Stimulated activated CD4-positive, alpha-beta T cell treated with anti-CD3 and anti-CD28 coated beads, Interleukin-4, amount 100 ng/mL, for 1 hour (primary cell): ENCODE data around the gene AP3B2.

ENCODE experiments used
- DNase-seq: peaks from one replicate; pipeline ENCODE4 v3.0.0-alpha.2; 2020

The AP3B2 gene

DNA sequence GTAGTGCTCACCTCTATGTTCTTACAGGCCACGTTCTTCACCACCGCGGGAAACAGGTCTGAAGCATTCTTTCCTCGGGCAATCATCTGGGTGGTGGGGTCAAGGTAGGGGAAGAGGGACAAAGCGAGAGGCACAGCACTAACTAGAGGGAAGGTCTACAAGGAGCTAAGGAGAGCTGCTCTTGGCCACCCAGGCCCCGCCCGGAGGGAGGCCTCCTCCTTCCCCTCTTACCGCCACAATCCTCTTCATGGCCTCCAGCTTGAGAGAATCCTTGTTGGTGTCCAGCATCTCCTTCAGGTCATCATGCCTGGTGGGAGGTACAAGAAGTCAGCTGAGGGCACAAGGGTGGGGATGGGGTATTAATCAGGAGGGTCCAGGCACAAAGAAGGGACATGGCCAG lies 20.5 kb downstream of the AP3B2 start:
- no peak for DNase-seq

- DNase-seq: no peak
These were observed 21.0 kb downstream of the AP3B2 start for GRCh38 chr15:82688691-82689090.

GRCh38 chr15:82681371-82681770 lies 28.3 kb downstream of the AP3B2 start:
- DNase-seq: no peak

GRCh38 chr15:82680200-82681102 lies 29.2 kb downstream of the AP3B2 start:
- DNase-seq: peak; percentile 81

DNA sequence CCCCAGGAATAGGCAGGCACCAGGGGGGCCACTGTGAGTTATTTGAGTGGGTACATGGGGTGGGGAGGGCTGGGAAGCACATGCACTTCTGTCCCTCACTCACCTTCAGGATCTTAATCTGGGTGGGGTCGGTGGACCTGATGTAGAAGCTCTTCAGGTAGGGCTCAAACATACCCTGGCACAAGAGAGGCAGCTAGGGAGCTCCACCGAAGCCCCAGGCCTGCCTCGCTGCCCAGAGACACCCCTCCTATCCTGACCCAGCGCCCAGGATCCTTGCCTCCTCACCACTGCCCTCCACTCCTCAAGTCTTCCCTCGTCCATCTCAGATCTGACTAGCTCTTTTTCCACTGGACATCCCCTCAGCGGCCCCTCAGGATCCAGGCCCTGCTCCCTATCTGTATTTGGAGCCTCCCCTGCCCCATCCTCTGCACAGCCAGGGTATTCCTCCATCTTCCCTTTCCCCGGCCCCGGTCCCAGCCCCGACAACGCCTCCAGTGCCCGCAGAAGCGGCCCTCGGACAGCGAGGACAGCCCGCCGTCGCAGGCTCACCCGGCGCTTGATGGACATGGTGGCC lies 30.0 kb downstream of the AP3B2 start:
- DNase-seq: no peak

GRCh38 chr15:82677720-82678323 lies 31.9 kb downstream of the AP3B2 start:
- DNase-seq: no peak

- DNase-seq: no peak
These were observed 34.8 kb downstream of the AP3B2 start for GRCh38 chr15:82674873-82675272.

DNA sequence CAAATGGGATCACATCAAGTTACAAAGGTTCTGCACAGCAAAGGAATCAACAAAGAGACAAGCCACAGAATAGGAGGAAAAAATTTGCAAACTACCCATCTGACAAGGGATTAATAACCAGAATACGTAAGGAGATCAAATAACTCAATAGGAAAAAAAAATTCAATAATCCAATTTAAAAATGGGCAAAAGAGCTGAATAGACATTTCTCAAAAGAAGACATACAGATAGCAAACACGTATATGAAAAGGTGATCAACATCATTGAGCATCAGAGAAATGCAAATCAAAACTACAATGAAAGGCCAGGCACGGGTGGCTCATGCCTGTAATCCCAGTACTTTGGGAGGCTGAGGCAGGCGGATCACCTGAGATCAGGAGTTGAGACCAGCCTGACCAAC lies 39.0 kb downstream of the AP3B2 start:
- no peak for DNase-seq

DNA sequence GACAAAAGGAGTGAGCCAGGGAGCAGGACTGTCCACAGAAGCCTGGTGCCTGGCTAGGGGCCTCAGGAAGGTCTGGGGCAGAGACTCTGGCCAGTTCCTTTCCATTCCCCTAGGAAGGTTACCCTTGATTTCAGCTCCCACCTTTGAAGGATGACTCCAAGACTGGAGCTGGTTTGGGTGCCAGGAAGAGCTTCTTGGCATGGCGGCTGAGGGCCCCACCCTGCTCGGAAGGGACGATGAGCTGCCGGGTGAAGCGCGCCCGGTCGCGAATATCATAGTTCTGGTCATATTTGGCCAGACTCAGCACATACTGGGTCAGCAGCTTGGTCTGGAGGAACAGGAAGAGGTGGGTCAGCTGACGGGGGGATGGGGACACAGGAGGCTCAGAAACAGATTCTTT lies 43.1 kb downstream of the AP3B2 start:
- no peak for DNase-seq

- DNase-seq: no peak
These were observed 45.7 kb downstream of the AP3B2 start for GRCh38 chr15:82664021-82664420.

DNA sequence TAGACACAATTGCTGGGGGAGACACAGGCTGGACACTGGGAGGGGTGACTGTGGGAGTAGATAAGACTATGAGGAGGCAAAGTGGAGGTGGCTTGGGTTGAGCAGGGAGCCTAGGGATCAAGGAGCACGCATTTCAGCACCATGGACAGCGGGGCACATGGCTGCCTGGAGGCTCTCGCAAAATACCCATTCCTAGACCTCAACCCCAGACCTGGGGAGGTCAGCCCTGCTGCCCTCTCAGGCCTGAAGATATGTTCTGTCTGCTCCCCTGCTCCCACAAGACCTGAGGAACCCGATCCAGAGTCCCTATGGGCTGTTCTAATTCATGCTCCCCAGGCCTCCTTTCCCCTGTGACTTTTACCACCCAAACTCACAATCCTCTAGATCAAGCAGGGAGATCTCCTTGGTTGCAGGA lies 46.5 kb downstream of the AP3B2 start:
- peak; percentile 48 for DNase-seq

DNA sequence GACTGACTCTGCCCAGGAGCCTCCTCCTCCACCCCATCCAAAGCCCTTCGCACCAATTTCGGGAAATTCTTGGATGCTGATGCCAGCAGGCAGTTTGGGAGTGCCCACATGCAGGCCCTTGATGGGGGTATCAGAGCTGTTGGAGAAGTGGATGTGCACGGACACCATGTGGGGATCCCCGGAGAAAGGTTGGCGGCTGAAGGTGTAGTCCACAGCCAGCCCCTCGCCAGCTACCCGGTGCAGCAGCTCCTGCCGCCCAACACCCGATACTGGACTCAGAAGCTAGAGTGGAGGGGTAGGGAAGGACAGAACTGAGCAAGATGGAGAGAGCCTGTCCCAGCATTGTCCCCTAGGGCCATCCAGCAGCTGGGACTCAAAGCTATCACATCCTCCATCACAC lies 47.0 kb downstream of the AP3B2 start:
- DNase-seq: no peak

DNA sequence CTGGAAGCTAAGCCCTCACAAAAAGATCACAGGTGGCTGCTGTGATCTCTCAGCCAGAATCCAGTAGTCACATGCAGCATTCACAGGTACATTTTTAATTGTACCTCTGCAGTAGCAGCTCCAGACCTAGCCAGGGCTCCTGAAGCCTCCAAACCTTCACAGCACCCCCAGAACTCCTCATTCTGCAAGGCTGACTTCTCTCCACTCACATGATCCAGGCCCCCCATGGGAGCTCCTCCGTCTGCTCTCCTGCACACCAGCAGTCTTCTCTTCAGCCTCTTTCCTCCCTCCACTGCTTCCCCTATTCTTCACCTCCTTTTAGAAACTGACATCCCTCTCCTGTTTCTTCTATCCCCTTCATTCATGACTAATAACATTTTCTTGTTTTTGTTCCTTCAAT lies 49.3 kb downstream of the AP3B2 start:
- no peak for DNase-seq

DNA sequence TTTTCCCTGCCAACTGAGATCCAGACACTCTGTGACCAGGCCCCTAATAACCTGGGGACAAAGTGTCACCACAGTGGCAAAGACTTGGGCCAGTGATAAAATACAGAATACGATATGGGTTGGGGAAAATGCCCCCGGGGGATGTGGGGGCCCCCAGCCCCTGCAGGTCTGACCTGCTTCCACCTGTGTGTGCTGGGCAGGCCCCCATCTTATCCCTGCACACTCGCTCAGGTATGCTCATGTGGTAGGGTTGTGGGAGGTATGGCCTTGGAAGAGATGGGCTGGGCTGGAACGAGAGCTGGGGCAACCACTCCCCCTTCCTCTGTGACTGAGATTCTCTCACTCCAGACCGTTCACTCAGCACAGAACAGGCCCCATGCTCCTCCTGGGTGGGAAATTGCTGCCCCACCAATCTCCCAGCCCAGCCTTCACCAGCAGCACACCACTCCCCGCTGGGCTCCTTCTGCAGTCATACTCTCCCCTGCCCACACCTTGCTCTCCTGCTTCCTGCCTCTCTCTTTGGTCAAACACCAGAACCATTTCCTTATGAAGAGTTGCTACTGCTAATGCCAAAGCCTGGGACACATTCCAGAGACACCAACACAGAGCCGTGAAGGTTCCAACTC lies 52.9 kb downstream of the AP3B2 start:
- DNase-seq: no peak

GRCh38 chr15:82655606-82656005 lies 54.1 kb downstream of the AP3B2 start:
- no peak for DNase-seq

DNA sequence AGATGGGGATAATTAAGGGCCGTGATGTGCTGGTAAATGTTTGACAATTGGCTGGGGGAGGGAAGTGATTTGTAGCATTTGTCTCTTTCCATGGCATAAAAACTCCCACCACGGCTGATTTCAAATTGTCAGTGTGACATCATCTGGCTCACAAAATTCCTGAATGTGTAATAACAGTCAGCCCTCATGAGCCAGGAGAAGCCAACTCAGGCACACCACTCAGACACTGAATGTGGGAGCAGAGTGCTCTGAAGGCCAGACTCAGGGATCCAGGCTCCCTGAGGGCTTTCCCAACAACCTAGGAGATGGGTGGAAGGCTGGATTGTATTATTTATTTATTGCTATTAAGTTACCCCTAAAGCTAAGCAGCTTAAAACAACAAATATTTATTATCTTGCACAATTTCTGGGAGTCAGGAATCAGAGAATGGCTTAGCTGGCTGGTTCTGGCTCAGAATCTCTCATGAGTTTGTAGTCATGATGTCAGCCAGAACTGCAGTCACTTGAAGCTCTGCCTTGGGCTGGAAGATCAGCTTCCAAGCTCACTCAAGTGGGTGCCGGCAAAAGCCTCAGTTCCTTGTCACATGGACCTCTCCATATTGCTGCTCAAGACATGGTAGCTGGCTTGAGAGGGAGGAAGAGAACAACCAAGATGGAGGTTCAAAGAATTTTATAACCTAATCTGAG lies 56.0 kb downstream of the AP3B2 start:
- DNase-seq: no peak

DNA sequence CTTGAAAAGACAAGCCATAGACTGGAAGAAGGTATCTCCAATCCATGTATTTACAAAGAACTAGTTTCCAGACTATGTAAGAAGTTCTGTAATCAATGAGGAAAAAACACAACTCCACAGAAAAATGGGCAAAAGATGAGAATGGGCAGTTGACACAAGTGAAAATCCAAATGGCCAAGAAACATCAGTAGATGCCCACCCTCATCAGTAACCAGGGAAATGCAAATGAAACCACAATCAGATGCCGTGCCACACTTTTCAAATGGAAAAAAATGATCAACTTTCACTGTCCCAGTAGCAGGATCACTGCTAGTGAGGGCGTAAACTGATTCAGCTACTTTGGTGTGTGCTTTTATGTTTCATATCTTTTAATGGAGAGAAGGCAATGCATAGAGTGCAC lies 58.0 kb downstream of the AP3B2 start:
- no peak for DNase-seq

DNA sequence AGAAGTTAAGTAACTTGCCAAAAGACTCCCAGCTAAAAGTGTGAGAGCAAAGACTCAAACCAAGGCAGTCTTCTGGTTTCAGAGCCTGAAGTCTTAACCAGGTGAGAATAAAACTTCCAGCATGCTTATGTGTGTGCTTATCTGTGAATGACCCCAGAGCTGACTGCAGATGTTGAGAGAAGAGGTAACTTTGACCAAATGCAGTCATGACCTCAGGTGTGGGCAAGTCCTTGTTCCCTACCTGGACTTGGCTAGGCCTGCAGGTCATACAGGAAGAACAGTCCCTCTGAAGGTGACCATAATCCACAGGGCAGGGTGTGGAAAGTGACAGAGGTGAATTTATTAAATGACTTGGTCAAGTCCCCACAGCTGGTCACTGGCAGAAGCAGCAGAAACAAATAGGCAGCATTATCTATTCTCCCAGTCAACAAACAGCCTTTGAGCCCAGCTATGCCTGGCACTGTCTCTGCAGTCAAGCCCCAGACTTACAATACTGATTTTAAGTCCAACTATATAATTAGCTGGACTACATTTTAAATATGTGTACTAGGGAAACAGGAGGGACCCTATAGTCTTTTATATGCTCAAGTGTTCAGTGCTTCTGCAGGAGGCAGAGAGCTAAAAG lies 59.5 kb downstream of the AP3B2 start:
- no peak for DNase-seq

GRCh38 chr15:82649226-82649999 lies 60.3 kb downstream of the AP3B2 start:
- DNase-seq: no peak

DNA sequence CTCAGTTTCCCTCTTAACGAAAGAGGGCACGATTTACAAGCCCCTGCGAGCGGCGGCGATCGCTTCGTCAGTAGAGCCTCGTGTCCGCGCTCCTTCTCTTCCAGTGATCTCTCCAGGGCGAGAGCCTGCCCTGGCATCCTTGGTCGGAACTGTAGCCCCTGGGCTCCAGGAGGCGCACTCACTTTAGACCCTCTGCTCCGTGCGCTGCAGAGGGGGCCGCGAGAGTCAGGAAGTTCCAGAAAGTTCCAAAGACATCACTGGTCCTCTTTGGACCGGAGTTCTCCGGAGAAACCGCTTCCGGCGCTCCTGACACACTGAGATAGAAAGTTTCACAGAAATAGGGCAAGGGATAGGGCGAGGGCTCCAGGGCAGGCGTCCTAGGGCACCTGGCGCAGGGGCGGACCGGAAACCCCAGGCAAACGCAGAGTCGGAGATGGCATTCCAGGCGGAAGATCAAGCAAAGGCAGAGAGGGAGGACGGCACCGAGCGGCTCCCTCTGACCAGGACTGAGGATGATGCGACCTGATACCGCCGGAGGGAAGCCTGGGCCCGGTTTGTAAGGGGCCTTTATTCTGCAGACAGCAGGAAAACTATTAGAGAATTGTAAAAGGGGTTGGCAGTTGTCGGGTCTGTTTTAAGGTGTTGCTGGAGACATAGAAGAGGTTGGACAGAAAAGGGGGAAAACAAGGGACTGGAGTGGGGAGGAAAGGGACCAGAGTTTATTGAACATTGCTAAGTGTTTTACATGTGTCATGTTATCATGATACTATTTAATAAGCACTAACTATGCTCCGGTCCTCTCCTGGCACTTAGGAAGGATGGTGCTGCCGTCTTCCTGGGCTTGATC lies 61.2 kb downstream of the AP3B2 start:
- no peak for DNase-seq

DNA sequence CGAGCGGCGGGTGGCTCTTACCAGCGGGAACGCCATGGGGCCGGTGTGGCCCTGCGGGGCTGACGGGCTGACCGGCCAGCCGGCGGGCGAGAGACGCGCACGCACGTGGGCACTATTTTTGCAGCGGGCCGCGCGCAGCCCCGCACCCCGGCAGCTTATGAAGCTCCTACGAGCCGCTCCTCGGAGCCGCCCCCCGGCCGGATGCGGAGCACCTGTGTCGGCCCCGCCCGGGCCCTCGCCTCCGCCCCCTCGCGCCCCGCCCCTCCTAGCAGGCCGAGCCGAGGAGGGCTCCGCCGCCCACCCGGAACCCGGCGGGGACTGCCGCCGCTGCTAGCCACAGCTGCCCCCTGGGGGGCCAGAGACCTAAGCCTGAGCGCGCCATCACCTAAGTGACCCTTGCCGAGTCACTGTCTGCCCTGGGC lies 61.8 kb downstream of the AP3B2 start:
- peak; percentile 63 for DNase-seq
